ENCODE measurements around the gene RCOR3.
"Not testable (repeated sequence)": the region's sequence is repeated elsewhere in the genome, so short reads cannot be mapped to it uniquely, and the experiment has no call there.

The RCOR3 gene

DNA sequence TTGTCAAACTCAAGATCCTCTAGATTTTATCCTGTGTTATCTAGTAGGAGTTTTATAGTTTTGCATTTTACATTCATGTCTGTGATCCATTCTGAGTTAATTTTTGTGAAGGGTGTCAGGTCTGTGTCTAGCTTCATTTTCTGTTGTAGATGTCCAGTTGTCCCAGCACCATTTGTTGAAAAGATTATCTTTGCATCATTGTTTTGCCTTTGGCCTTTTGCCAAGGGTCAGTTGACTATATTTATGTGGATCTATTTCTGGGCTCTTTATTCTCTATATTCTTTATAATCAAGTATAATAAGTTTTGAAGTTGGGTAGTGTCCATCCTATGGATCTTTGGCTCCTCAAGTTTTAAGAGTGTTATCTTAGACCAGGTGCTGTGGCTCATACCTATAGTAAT lies 89.4 kb downstream of the RCOR3 start:
- H3K27ac Mint-ChIP-seq, result no peak overlapping the region
- H3K27me3 Mint-ChIP-seq, result no peaks in the 10 kb centered on the region
- ATAC-seq (ENCODE audit: low read depth), result no peak
- no peak for DNase-seq (ENCODE audit: low spot score in 2 of 2)
- H3K9me3 Mint-ChIP-seq, result peaks cover 4% of the 10 kb centered on the region
- H3K4me1 Mint-ChIP-seq, result peaks cover 51% of the 10 kb centered on the region
- H3K36me3 Mint-ChIP-seq, result peaks cover 23% of the 10 kb centered on the region
- no peak overlapping the region for H3K4me3 Mint-ChIP-seq

DNA sequence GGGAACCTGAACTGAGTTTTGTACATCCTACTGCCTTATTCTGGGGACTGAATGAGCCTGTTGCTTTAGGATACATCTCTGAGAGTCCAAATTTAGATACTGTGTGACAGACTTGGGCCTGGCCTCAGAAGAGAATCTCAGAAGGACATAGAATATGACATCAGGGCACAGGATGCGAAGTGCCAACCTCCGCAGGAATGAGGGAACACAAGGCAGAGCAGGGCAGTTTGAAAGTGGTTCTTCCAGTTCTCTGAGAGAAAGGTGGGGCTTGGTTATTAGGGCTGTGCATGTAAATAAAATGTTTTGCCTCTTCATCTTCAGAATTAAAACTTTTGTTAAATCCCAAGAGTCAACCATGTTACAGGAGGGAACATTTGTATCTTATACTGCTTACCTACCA lies 90.6 kb downstream of the RCOR3 start:
- Mint-ChIP-seq H3K4me1 (peaks cover 54% of the 10 kb centered on the region), H3K27ac (peak overlapping the region; percentile 85)
- DNase-seq (ENCODE audit: low spot score in 2 of 2), result no peak

GRCh38 chr1:211352055-211352454 lies 92.9 kb downstream of the RCOR3 start:
- H3K27me3 Mint-ChIP-seq; H3K9me3 Mint-ChIP-seq; DNase-seq (ENCODE audit: low spot score in 2 of 2); ATAC-seq (ENCODE audit: low read depth): not testable (repeated sequence)
- Mint-ChIP-seq H3K36me3 (peaks cover 29% of the 10 kb centered on the region), H3K4me1 (peaks cover 50% of the 10 kb centered on the region), H3K27ac (peak overlapping the region; percentile 89), H3K4me3 (peak overlapping the region; percentile 50)

More for the DNA sequence above, 90.6 kb downstream of the RCOR3 start:
- ATAC-seq (ENCODE audit: low read depth), result no peak
- no peaks in the 10 kb centered on the region for H3K27me3 Mint-ChIP-seq
- H3K9me3 Mint-ChIP-seq, result peaks cover 4% of the 10 kb centered on the region
- H3K36me3 Mint-ChIP-seq, result peaks cover 23% of the 10 kb centered on the region
- H3K4me3 Mint-ChIP-seq, result no peak overlapping the region

- H3K4me1 Mint-ChIP-seq, result peaks cover 46% of the 10 kb centered on the region
- no peaks in the 10 kb centered on the region for H3K27me3 Mint-ChIP-seq
- no peak for DNase-seq (ENCODE audit: low spot score in 2 of 2)
- peak overlapping the region; percentile 92 for H3K27ac Mint-ChIP-seq
- ATAC-seq (ENCODE audit: low read depth), result no peak
- H3K4me3 Mint-ChIP-seq, result no peak overlapping the region
- peaks cover 4% of the 10 kb centered on the region for H3K9me3 Mint-ChIP-seq
- peaks cover 29% of the 10 kb centered on the region for H3K36me3 Mint-ChIP-seq
Measured at GRCh38 chr1:211352465-211352864, 93.3 kb downstream of the RCOR3 start.

GRCh38 chr1:211352985-211353515 lies 93.9 kb downstream of the RCOR3 start:
- H3K27ac Mint-ChIP-seq, result peak overlapping the region; percentile 92
- peaks cover 45% of the 10 kb centered on the region for H3K4me1 Mint-ChIP-seq
- H3K36me3 Mint-ChIP-seq, result peaks cover 29% of the 10 kb centered on the region
- DNase-seq (ENCODE audit: low spot score in 2 of 2) (peak; percentile 57 to 64), ATAC-seq (ENCODE audit: low read depth) (peak; percentile 82)
- peak overlapping the region; percentile 83 for H3K4me3 Mint-ChIP-seq
- no peaks in the 10 kb centered on the region for H3K27me3 Mint-ChIP-seq
- peaks cover 4% of the 10 kb centered on the region for H3K9me3 Mint-ChIP-seq

GRCh38 chr1:211353562-211354212 lies 94.5 kb downstream of the RCOR3 start:
- no peak for DNase-seq (ENCODE audit: low spot score in 2 of 2)
- H3K36me3 Mint-ChIP-seq, result peaks cover 29% of the 10 kb centered on the region
- H3K4me3 Mint-ChIP-seq, result peak overlapping the region; percentile 83
- H3K9me3 Mint-ChIP-seq, result peaks cover 4% of the 10 kb centered on the region
- no peaks in the 10 kb centered on the region for H3K27me3 Mint-ChIP-seq
- ATAC-seq (ENCODE audit: low read depth), result peak; percentile 31
- peak overlapping the region; percentile 92 for H3K27ac Mint-ChIP-seq
- peaks cover 42% of the 10 kb centered on the region for H3K4me1 Mint-ChIP-seq

DNA sequence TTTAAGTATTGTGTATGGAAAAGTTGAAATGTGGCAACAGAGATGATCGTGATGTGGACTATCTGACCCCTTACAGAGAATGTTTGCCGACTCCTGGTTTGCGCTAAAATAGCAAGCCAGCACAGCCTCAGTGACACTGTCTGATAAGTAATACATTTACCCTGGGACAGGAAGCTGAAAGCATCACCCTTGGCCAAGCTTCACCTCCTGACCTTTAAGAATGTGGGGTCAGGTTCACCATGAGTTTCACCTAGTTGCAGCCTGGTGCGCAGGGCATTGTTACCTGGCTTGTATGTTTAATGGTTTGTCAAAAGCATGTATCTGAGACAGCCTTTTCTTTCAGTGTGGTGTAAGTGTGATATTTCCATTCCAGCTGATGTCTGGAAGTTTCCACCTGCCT lies 96.7 kb downstream of the RCOR3 start:
- H3K4me3 Mint-ChIP-seq, result no peak overlapping the region
- H3K27ac Mint-ChIP-seq, result no peak overlapping the region
- peaks cover 4% of the 10 kb centered on the region for H3K9me3 Mint-ChIP-seq
- no peak for ATAC-seq (ENCODE audit: low read depth)
- no peak for DNase-seq (ENCODE audit: low spot score in 2 of 2)
- peaks cover 38% of the 10 kb centered on the region for H3K4me1 Mint-ChIP-seq
- H3K36me3 Mint-ChIP-seq, result peaks cover 32% of the 10 kb centered on the region
- no peaks in the 10 kb centered on the region for H3K27me3 Mint-ChIP-seq

- DNase-seq (ENCODE audit: low spot score in 2 of 2), result no peak
- H3K27me3 Mint-ChIP-seq, result no peaks in the 10 kb centered on the region
- H3K4me3 Mint-ChIP-seq, result no peak overlapping the region
- peak overlapping the region; percentile 74 for H3K27ac Mint-ChIP-seq
- peaks cover 30% of the 10 kb centered on the region for H3K4me1 Mint-ChIP-seq
- peaks cover 2% of the 10 kb centered on the region for H3K9me3 Mint-ChIP-seq
- H3K36me3 Mint-ChIP-seq, result peaks cover 32% of the 10 kb centered on the region
- ATAC-seq (ENCODE audit: low read depth), result no peak
Measured at GRCh38 chr1:211356723-211357407, 97.7 kb downstream of the RCOR3 start.

DNA sequence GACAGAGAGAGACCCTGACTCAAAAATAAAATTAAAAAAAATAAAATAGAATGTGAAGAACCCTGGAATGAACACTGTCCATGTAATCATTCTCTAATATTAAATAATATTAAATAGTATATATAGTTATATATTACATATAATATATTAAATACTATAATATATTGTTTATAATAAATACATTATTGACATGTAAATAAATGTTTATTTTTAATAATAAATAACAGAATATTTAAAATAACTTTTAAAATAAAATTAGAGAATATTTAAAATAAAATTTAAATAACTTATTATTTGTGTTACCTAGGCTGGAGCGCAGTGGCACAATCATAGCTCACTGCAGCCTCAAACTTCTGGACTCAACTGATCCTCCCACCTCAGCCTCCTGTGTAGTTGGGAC lies 99.5 kb downstream of the RCOR3 start:
- no peak for DNase-seq (ENCODE audit: low spot score in 2 of 2)
- ATAC-seq (ENCODE audit: low read depth), result no peak
- H3K27ac Mint-ChIP-seq, result no peak overlapping the region

GRCh38 chr1:211359876-211360275 lies 100.7 kb downstream of the RCOR3 start:
- Mint-ChIP-seq H3K27me3 (no peaks in the 10 kb centered on the region), H3K9me3 (no peaks in the 10 kb centered on the region), H3K27ac (peak overlapping the region; percentile 69), H3K36me3 (peaks cover 24% of the 10 kb centered on the region), H3K4me1 (peaks cover 11% of the 10 kb centered on the region), H3K4me3 (no peak overlapping the region)
- DNase-seq (ENCODE audit: low spot score in 2 of 2) (no peak), ATAC-seq (ENCODE audit: low read depth) (no peak)

More for the DNA sequence above, 99.5 kb downstream of the RCOR3 start:
- H3K9me3 Mint-ChIP-seq, result no peaks in the 10 kb centered on the region
- H3K4me1 Mint-ChIP-seq, result peaks cover 17% of the 10 kb centered on the region
- H3K36me3 Mint-ChIP-seq, result peaks cover 26% of the 10 kb centered on the region
- H3K4me3 Mint-ChIP-seq, result no peak overlapping the region
- no peaks in the 10 kb centered on the region for H3K27me3 Mint-ChIP-seq

- H3K9me3 Mint-ChIP-seq, result no peaks in the 10 kb centered on the region
- peaks cover 25% of the 10 kb centered on the region for H3K36me3 Mint-ChIP-seq
- H3K4me1 Mint-ChIP-seq, result peaks cover 7% of the 10 kb centered on the region
- no peak overlapping the region for H3K27ac Mint-ChIP-seq
- ATAC-seq (ENCODE audit: low read depth) (no peak), DNase-seq (ENCODE audit: low spot score in 2 of 2) (no peak)
- H3K4me3 Mint-ChIP-seq, result no peak overlapping the region
- no peaks in the 10 kb centered on the region for H3K27me3 Mint-ChIP-seq
Measured at GRCh38 chr1:211361202-211361601, 102.0 kb downstream of the RCOR3 start.
